Glutamatergic neuron (in vitro differentiated cells): ENCODE results near the gene SLCO2A1. TPM values are rescaled to one million over a fixed set of nuclear protein-coding genes. Genes with fewer than 3 reads are reported as not detected.
"Not testable (repeated sequence)": the region's sequence is repeated elsewhere in the genome, so short reads cannot be mapped to it uniquely, and the experiment has no call there.

ENCODE experiments used
- DNase-seq: peaks from one replicate; pipeline ENCODE4 v3.0.0; 2022
- H3K27ac Mint-ChIP-seq: one replicate; pipeline ENCODE4 v1.8.0; 2020; ENCODE audit warnings: mild to moderate bottlenecking, mixed read lengths, inconsistent platforms; ENCODE audit not compliant: unreplicated experiment
- H3K27me3 Mint-ChIP-seq: one replicate; pipeline ENCODE4 v1.8.0; 2020; ENCODE audit warnings: mild to moderate bottlenecking, moderate library complexity, mixed read lengths, inconsistent platforms; ENCODE audit not compliant: unreplicated experiment
- H3K36me3 Mint-ChIP-seq: one replicate; pipeline ENCODE4 v1.8.0; 2020; ENCODE audit warnings: mild to moderate bottlenecking, mixed read lengths, inconsistent platforms; ENCODE audit not compliant: unreplicated experiment
- H3K4me1 Mint-ChIP-seq: one replicate; pipeline ENCODE4 v1.8.0; 2020; ENCODE audit warnings: mild to moderate bottlenecking, low read depth, mixed read lengths, inconsistent platforms; ENCODE audit not compliant: unreplicated experiment
- H3K4me3 Mint-ChIP-seq: one replicate; pipeline ENCODE4 v1.8.0; 2020; ENCODE audit warnings: mild to moderate bottlenecking, mixed read lengths, inconsistent platforms; ENCODE audit not compliant: unreplicated experiment
- H3K9me3 Mint-ChIP-seq: one replicate; pipeline ENCODE4 v1.8.0; 2020; ENCODE audit warnings: mild to moderate bottlenecking, moderate library complexity, mixed read lengths, inconsistent platforms; ENCODE audit not compliant: unreplicated experiment
- total RNA-seq: library from RNA; stranded (reverse); fragmentation: NEBNext Ultra II Directional; extraction: Animal tissue kit (Norgen Biotek cat#: 25700); gene quantifications from one replicate; pipeline ENCODE4 v1.2.1, GENCODE V29; 2021; ENCODE audit not compliant: unreplicated experiment
- TF ChIP-seq, protein P1 (sequence below): fragments of 200-600 bp; sonication (generic); IDR thresholded peaks from one replicate; pipeline ENCODE4 v1.5.0; 2021; ENCODE audit not compliant: partially characterized antibody, unreplicated experiment

The SLCO2A1 gene
- total RNA-seq, 1 donor from 2014 or later = not detected

- Mint-ChIP-seq H3K4me1 (no peaks in the 10 kb centered on the region), H3K4me3 (no peak overlapping the region), H3K27me3 (peaks cover 7% of the 10 kb centered on the region), H3K27ac (no peak overlapping the region), H3K9me3 (peaks cover 6% of the 10 kb centered on the region), H3K36me3 (peaks cover 4% of the 10 kb centered on the region)
- no peak for DNase-seq
- TF ChIP-seq, protein P1, sequence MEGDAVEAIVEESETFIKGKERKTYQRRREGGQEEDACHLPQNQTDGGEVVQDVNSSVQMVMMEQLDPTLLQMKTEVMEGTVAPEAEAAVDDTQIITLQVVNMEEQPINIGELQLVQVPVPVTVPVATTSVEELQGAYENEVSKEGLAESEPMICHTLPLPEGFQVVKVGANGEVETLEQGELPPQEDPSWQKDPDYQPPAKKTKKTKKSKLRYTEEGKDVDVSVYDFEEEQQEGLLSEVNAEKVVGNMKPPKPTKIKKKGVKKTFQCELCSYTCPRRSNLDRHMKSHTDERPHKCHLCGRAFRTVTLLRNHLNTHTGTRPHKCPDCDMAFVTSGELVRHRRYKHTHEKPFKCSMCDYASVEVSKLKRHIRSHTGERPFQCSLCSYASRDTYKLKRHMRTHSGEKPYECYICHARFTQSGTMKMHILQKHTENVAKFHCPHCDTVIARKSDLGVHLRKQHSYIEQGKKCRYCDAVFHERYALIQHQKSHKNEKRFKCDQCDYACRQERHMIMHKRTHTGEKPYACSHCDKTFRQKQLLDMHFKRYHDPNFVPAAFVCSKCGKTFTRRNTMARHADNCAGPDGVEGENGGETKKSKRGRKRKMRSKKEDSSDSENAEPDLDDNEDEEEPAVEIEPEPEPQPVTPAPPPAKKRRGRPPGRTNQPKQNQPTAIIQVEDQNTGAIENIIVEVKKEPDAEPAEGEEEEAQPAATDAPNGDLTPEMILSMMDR = no peak
Measured at GRCh38 chr3:134072881-134073582, 43.3 kb upstream of the SLCO2A1 start.

- DNase-seq, H3K4me1 Mint-ChIP-seq: not testable (repeated sequence)
Measured at GRCh38 chr3:134070281-134070680, 40.6 kb upstream of the SLCO2A1 start.

DNA sequence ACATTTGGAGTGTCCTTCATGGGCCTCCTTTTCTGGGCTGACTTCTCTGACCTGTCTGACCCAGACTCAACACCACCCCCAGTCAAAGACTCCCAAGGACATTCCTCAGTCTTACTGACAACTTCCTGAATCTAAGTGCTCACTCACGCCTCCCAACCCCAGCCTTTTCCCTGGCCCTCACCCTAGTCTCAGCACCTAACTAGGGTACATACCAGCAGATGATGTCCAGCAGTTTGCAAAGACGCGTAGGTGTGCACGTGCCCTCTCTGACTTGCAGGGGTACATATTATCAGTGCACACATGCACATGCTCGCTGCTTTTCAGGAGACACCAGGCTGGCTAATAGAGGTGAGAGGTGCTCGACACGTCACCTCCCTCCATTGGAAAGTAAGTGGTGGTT is 38.7 kb upstream of the SLCO2A1 start:
- Mint-ChIP-seq H3K4me3 (no peak overlapping the region), H3K27me3 (peaks cover 2% of the 10 kb centered on the region), H3K27ac (no peak overlapping the region), H3K36me3 (peaks cover 4% of the 10 kb centered on the region), H3K4me1 (no peaks in the 10 kb centered on the region), H3K9me3 (peaks cover 4% of the 10 kb centered on the region)
- TF ChIP-seq, protein P1 = no peak
- DNase-seq = no peak

More at GRCh38 chr3:134070281-134070680, 40.6 kb upstream of the SLCO2A1 start:
- H3K9me3 Mint-ChIP-seq, H3K4me3 Mint-ChIP-seq, H3K27ac Mint-ChIP-seq, H3K36me3 Mint-ChIP-seq, H3K27me3 Mint-ChIP-seq: not testable (repeated sequence)

DNA sequence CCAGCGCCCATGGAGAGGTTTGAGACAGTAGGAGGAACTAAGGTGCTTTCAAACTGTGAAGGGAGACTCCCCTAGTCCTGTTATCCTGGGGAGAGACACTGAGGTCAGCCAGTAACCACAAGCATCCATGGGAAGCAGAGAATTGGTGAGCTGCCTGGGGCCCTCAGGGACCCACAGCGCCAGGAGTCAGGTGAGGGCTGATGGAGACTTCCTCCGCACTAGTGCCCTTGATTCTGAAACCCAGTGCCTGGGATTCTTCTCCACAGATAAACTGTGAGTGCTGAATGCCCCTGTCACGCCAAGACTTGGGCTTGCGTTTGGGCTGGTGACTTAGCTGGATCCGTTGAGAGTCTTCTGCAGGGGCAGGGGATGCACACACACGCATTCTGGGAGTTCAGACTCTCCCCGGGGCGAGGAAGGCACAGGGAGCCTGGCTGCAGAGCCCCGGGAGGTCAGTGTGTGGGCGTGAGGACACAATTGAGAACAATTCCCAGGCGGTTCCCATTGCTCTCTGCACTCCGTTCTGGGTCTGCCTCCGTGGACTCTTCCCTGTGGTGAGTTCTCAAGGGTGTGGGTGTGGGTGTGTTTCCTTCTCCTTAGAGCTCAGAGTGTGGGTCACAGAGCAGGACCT is 37.9 kb upstream of the SLCO2A1 start:
- no peak overlapping the region for H3K4me3 Mint-ChIP-seq
- peaks cover 4% of the 10 kb centered on the region for H3K9me3 Mint-ChIP-seq
- TF ChIP-seq, protein P1 = no peak
- no peaks in the 10 kb centered on the region for H3K4me1 Mint-ChIP-seq
- H3K36me3 Mint-ChIP-seq = peaks cover 4% of the 10 kb centered on the region
- peaks cover 2% of the 10 kb centered on the region for H3K27me3 Mint-ChIP-seq
- no peak for DNase-seq
- H3K27ac Mint-ChIP-seq = no peak overlapping the region

DNA sequence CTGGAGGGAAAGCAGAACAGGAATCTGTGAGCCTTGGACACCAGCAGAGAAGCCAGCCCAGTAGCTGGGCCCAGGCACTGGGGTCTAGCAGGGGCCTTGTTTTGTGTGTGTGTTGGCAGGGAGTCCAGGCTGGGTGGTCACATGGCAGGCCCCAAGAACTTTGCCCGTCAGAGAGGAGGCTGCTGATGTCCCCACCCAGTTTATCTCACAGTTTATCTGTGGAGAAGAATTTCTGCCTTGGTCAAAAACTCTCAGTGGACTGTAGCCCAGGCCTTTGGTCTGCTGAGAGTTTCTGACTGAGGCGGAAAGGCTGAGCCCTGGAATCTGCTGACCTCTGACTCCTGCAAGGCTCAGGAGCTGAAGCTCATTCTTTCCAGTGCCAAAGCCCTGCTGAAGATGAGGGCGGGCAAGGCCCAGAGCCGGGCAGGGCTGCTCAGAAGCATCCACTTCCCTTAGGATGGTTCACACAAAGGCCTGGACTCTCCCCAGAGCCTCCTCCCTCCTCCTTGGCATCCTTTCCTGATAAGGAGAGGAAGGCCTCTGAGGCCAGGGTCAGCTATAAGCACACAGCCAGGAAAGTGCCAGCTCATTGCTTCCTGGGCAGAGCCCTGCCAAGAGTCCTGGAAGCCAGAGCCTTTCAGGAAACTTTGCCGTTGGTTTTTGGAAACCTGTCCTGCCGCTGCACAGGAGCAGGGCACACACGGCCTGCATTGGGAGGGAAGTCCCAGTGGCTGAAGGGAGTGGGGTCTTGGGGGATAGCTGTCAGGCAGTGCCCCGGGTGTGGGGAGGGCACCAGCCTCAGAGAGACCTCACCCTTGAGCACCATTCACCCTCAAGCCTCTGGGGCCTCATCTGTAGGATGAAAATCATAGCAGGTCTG is 37.2 kb upstream of the SLCO2A1 start:
- Mint-ChIP-seq H3K36me3 (peaks cover 5% of the 10 kb centered on the region), H3K4me3 (no peak overlapping the region), H3K27me3 (peaks cover 2% of the 10 kb centered on the region), H3K4me1 (no peaks in the 10 kb centered on the region), H3K9me3 (peaks cover 4% of the 10 kb centered on the region), H3K27ac (no peak overlapping the region)
- TF ChIP-seq, protein P1 = no peak
- no peak for DNase-seq
